LNCaP clone FGC (cell line): ENCODE results near the gene MRPL37.
"Not testable (repeated sequence)": the region's sequence is repeated elsewhere in the genome, so short reads cannot be mapped to it uniquely, and the experiment has no call there.

Experiments
- DNase-seq: peaks from one replicate; pipeline ENCODE4 v3.0.0-alpha.2; 2011; ENCODE audit warnings: low read depth
- H3K4me3 ChIP-seq: 2 replicates; pipeline ENCODE4 v1.5.1; 2011; ENCODE audit warnings: mild to moderate bottlenecking, low read depth, low read length, control low read depth
- TF ChIP-seq, protein P1 (sequence below): IDR thresholded peaks from 2 replicates; pipeline ENCODE4 v1.5.1; 2012; ENCODE audit warnings: mild to moderate bottlenecking; ENCODE audit not compliant: control insufficient read depth, insufficient read depth; ENCODE audit errors: extremely low read depth

Gene MRPL37

DNA sequence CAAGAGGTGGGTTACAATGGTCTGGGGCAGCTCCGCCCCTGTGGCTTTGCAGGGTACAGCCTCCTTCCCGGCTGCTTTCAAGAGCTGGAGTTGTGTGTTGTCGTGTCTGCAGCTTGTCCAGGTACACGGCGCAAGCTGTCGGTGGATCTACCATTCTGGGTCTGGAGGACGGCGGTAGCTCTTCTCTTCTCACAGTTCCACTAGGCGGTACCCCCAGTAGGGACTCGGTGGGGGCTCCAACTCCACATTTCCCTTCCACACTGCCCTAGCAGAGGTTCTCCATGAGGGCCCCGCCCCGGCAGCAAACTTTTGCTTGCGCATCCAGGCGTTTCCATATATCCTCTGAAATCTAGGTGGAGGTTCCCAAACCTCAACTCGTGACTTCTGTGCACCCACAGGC lies 34.8 kb upstream of the MRPL37 start:
- H3K4me3 ChIP-seq = no peak overlapping the region
- TF ChIP-seq, protein P1, sequence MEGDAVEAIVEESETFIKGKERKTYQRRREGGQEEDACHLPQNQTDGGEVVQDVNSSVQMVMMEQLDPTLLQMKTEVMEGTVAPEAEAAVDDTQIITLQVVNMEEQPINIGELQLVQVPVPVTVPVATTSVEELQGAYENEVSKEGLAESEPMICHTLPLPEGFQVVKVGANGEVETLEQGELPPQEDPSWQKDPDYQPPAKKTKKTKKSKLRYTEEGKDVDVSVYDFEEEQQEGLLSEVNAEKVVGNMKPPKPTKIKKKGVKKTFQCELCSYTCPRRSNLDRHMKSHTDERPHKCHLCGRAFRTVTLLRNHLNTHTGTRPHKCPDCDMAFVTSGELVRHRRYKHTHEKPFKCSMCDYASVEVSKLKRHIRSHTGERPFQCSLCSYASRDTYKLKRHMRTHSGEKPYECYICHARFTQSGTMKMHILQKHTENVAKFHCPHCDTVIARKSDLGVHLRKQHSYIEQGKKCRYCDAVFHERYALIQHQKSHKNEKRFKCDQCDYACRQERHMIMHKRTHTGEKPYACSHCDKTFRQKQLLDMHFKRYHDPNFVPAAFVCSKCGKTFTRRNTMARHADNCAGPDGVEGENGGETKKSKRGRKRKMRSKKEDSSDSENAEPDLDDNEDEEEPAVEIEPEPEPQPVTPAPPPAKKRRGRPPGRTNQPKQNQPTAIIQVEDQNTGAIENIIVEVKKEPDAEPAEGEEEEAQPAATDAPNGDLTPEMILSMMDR = no peak
- no peak for DNase-seq

DNA sequence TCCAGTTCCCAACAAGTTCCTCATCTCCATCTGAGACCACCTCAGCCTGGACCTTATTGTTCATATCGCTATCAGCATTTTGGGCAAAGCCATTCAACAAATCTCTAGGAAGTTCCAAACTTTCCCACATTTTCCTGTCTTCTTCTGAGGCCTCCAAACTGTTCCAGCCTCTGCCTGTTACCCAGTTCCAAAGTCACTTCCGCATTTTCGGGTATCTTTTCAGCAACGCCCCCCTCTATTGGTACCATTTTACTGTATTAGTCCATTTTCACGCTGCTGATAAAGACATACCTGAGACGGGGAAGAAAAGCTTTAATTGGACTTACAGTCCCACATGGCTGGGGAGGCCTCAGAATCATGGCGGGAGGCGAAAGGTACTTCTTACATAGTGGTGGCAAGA lies 33.6 kb upstream of the MRPL37 start:
- not testable (repeated sequence) for DNase-seq, H3K4me3 ChIP-seq

DNA sequence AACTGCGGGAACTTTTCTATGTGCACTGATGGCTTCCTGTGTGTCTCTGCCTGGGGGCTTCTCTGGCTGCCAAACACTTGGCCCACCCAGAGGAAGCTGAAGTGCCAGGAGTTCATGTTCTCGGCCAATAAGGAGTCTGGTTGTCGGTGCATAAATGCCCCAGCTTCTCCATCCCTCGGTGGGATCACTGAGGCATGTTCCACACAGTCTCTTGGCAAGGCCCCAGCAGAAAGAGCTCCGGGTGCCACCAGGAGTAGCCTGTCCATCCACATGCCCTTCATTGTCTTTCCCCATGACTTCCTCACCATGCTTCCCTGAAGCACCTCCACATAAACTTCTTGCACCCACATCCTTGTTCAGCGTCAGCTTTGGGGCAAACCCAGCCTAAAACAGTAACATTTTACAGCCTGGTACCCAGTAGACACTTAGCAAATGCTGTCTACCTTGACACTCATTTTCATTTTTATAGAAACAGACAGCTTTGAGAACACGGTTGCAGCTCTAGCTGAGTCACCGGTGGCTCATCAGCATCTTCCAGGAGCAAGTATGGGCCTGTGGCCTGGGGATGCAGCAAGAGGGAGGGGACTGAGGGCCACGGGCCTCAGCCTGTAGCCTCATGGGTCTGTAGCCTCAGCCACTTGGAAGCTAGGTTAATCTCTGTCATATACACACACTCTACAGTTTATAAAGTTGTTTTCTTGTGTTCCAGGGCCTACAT lies 32.4 kb upstream of the MRPL37 start:
- no peak overlapping the region for H3K4me3 ChIP-seq
- TF ChIP-seq, protein P1 = no peak
- no peak for DNase-seq

- no peak for DNase-seq
- H3K4me3 ChIP-seq = no peak overlapping the region
- TF ChIP-seq, protein P1 = no peak
Measured at GRCh38 chr1:54168206-54168965, 31.6 kb upstream of the MRPL37 start.

DNA sequence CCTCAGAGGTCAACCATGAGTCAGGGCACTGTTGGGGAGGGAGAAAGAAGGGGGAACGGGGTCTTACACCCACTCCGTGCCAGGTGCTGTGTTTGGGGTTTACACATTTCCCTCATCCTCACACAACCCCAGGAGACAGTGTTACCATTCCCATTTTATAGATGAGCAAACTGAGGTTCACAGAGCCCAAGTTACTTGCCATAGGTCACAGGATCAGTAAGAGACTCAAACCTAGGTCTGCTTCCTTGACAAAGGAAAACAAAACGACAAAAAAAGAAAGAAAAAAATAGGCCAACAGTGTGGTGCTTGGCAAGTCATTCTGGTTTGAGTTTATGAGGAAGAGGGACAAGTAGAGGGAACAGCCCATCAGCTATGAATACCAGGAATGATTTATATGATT lies 30.9 kb upstream of the MRPL37 start:
- TF ChIP-seq, protein P1 = no peak
- DNase-seq = no peak
- H3K4me3 ChIP-seq = no peak overlapping the region

DNA sequence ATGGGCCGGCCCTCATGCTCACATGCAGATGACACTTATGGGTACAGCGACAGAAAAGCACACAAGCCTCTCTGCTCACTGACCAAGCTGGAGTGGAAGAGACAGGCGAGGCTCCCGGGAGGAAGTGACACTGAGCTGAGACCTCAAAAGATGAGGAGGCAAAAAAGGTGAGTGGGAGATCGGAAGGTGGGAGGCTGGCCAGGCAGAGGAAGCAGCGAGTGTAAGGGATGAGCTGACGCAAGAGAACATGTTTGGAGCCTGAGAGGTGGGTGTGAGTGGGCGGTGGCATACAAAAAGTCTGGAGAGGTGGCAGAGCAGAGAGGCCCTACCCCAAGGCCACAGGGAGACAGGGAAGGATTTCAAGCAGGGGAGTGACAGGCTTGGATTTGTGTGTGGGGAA lies 29.0 kb upstream of the MRPL37 start:
- no peak overlapping the region for H3K4me3 ChIP-seq
- DNase-seq = no peak
- TF ChIP-seq, protein P1 = no peak

- TF ChIP-seq, protein P1 = no peak
- no peak overlapping the region for H3K4me3 ChIP-seq
- no peak for DNase-seq
Measured at GRCh38 chr1:54171606-54172005, 28.4 kb upstream of the MRPL37 start.
